Psoas muscle (tissue), 8 donors: ENCODE results near the gene MARCHF11. TPM values are rescaled to one million over a fixed set of nuclear protein-coding genes. Genes with fewer than 3 reads are reported as not detected.

Experiments used
- ATAC-seq, 4 donors: fragments of 200-7000 bp; cut with Tn5 transposase; one replicate each; pipeline ENCODE4 v1.9.1; 2020; ENCODE audit warnings: moderate library complexity in 3 of 4, mild to moderate bottlenecking in 2 of 4
- DNase-seq, 2 donors: peaks; one replicate each; pipeline ENCODE4 v3.0.0-alpha.2; 2020
- H3K27ac ChIP-seq: fragments of 200-600 bp; one replicate; pipeline ENCODE4 v1.8.0; 2022
- H3K27me3 ChIP-seq, 3 donors: fragments of 200-600 bp in 1 of 3; one replicate each; pipeline versions ENCODE4 v1.6.1 to v1.8.0; 2013 to 2022; ENCODE audit warnings: low read length in 2 of 3, mild to moderate bottlenecking in 2 of 3, moderate library complexity in 1 of 3; ENCODE audit not compliant: insufficient read depth in 3 of 3
- H3K36me3 ChIP-seq, 2 donors: fragments of 200-600 bp in 1 of 2; one replicate each; pipeline versions ENCODE4 v1.6.1 to v1.8.0; 2013 to 2022; ENCODE audit warnings: low read depth in 1 of 2, mild to moderate bottlenecking in 1 of 2, moderate library complexity in 1 of 2; ENCODE audit not compliant: insufficient read depth in 1 of 2
- H3K4me1 ChIP-seq: fragments of 200-600 bp; one replicate; pipeline ENCODE4 v1.8.0; 2022
- H3K4me3 ChIP-seq: fragments of 200-600 bp; one replicate; pipeline ENCODE4 v1.8.0; 2022; ENCODE audit warnings: mild to moderate bottlenecking
- H3K9me3 ChIP-seq: fragments of 200-600 bp; one replicate; pipeline ENCODE4 v1.8.0; 2022
- CTCF ChIP-seq: fragments of 200-600 bp; IDR thresholded peaks from one replicate; pipeline ENCODE4 v1.8.0; 2022; ENCODE audit warnings: antibody characterized with exemption
- WGBS, 3 donors: extraction: QIAGEN DNeasy Blood & Tissue Kit; methylation state at CpG; one replicate each; pipeline versions ENCODE4 v1.1.6 to v1.1.7; 2013; 5-methylcytosine and 5-hydroxymethylcytosine counted together
- intact Hi-C, 2 donors: fragments of 100-400 bp; cut with DNase I; formaldehyde crosslinking; loops; one replicate each; pipeline versions ENCODE4 v1.11.0 to v1.14.2; 2022
- polyA plus RNA-seq, 3 donors: library from polyadenylated mRNA; stranded (reverse); fragments of 200-250 nt; gene quantifications; one replicate each; pipeline ENCODE4 v1.2.3, GENCODE V29; 2013
- total RNA-seq, 4 donors: library from RNA; stranded (reverse); fragmentation: NEBNext Ultra II Directional in 2 of 4; extraction: Animal tissue kit (Norgen Biotek cat#: 25700) in 2 of 4; gene quantifications; one replicate each; pipeline versions ENCODE4 v1.2.1 to v1.2.4, GENCODE V29; 2021 to 2023
- donor health status: healthy with polysubstance abuse.
- donor health status: DM: no; HTN: no; CAD: no; lungs with moderate emphysema.
- donor health status: Bipolar disorder and iron deficiency.
- donor health status: healthy.
- donor health status: DM: yes; HTN: yes; CAD: no.
- donor health status: DM: no; HTN: no; CAD: no.
- donor health status: DM: no; HTN: no; CAD: no.
- donor health status: DM: yes; HTN: yes; CAD: no.

MARCHF11 gene
- total and polyA plus RNA-seq, 7 donors: not detected

- DNase-seq: no peak
- TF ChIP-seq CTCF: no peak
- Histone ChIP-seq H3K4me3 (no peak overlapping the region), H3K27ac (no peak overlapping the region), H3K27me3 (peaks cover 0 to 5% (median 0%) of the 10 kb centered on the region in 3 donors), H3K4me1 (no peaks in the 10 kb centered on the region), H3K36me3 (no peaks in the 10 kb centered on the region), H3K9me3 (no peaks in the 10 kb centered on the region)
- no peak for ATAC-seq
- intact Hi-C loops: no loop called here
- 76 to 86% (median 85%) methylated on average over 1 of the region's 1 CpG for WGBS, 3 donors
These were observed 129.2 kb downstream of the MARCHF11 start for GRCh38 chr5:16050414-16050813.

GRCh38 chr5:16049761-16050160 is 129.8 kb downstream of the MARCHF11 start:
- H3K36me3 ChIP-seq: no peaks in the 10 kb centered on the region
- DNase-seq (no peak), ATAC-seq (no peak)
- WGBS, 3 donors: 79 to 94% (median 90%) methylated on average over 1 of the region's 1 CpG
- peaks cover 0 to 5% (median 0%) of the 10 kb centered on the region in 3 donors for H3K27me3 ChIP-seq
- H3K4me3 ChIP-seq: no peak overlapping the region
- TF ChIP-seq CTCF: no peak
- H3K27ac ChIP-seq: no peak overlapping the region
- intact Hi-C loops: no loop called here
- no peaks in the 10 kb centered on the region for H3K9me3 ChIP-seq
- H3K4me1 ChIP-seq: no peaks in the 10 kb centered on the region

GRCh38 chr5:16048132-16048531 is 131.5 kb downstream of the MARCHF11 start:
- no peak for TF ChIP-seq CTCF
- H3K36me3 ChIP-seq: no peaks in the 10 kb centered on the region
- intact Hi-C loops: no loop called here
- no peak overlapping the region for H3K4me3 ChIP-seq
- H3K27ac ChIP-seq: no peak overlapping the region
- no peak for ATAC-seq
- no peaks in the 10 kb centered on the region for H3K9me3 ChIP-seq
- H3K27me3 ChIP-seq: peaks cover 0 to 5% (median 0%) of the 10 kb centered on the region in 3 donors
- no peak for DNase-seq
- H3K4me1 ChIP-seq: no peaks in the 10 kb centered on the region

- H3K9me3 ChIP-seq: no peaks in the 10 kb centered on the region
- DNase-seq (no peak), ATAC-seq (no peak)
- no peaks in the 10 kb centered on the region for H3K27me3 ChIP-seq
- H3K4me1 ChIP-seq: no peaks in the 10 kb centered on the region
- intact Hi-C loops: no loop called here
- H3K4me3 ChIP-seq: no peak overlapping the region
- no peak for TF ChIP-seq CTCF
- H3K27ac ChIP-seq: no peak overlapping the region
- H3K36me3 ChIP-seq: no peaks in the 10 kb centered on the region
- 64 to 70% (median 68%) methylated on average over 5 of the region's 5 CpGs for WGBS, 3 donors
These were observed 136.1 kb downstream of the MARCHF11 start for GRCh38 chr5:16043349-16043965.
